Fibroblast of mammary gland (primary cell): ENCODE data around the gene VOPP1.
"Not testable (repeated sequence)": the region's sequence is repeated elsewhere in the genome, so short reads cannot be mapped to it uniquely, and the experiment has no call there.

ENCODE experiments used
- DNase-seq: peaks from one replicate; pipeline ENCODE4 v3.0.0-alpha.2; 2010; ENCODE audit warnings: low read depth
- H3K4me3 ChIP-seq: 2 replicates; pipeline ENCODE4 v1.5.1; 2011; ENCODE audit warnings: low read depth, mild to moderate bottlenecking, low read length, moderate library complexity; ENCODE audit not compliant: control insufficient read depth
- CTCF ChIP-seq: conservative IDR thresholded peaks from 2 replicates; pipeline ENCODE4 v1.5.1; 2011; ENCODE audit warnings: low read depth, low read length, inconsistent platforms; ENCODE audit not compliant: control insufficient read depth, insufficient read depth

VOPP1 gene

DNA sequence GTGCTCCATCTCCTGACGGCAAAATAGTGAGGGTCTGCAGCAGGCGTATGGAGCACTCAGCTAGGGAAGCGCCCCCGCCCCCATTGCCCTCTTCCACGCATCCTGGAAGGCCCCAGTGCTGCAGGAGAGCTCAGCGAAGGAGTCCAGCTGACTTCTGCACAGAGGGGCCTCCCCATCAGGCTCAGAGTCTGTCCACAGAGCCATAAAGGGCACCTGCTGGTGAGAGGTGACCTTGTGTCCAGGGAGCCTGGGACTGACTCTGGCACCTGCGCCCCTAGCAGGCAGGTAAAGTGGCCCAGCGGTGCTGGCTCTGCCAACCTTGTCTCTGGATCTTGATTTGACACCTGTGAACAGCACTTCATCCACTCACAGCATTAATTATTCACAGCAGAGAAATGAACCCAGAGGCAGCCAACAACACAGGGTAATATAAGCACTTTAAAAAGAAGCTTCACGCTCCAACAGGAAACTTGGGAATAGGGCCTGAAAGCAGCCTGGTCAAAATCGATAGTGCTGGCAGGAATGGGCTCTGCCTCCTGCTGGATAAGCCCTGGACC, 59.6 kb downstream of the VOPP1 start:
- DNase-seq, result no peak
- no peak for TF ChIP-seq CTCF

DNA sequence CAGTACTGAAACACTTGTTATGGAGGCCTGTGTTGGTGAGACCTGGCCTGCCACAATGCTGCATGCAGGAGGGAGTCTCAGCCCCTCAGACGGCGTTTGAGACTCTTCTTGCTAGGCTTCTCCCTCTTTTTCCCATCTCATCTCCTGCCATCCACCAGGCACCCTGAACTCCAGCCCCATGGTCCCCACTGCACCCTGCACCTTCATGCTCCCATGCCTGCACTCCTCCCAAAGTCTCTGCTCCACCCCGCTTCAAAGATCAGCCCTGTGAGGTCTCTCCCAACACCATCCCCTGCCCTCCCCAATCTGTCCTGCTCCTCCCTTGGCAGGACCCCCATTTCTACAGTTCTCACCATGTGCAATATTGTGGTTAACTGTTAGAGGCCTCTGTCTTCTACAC, 61.7 kb downstream of the VOPP1 start:
- no peak overlapping the region for H3K4me3 ChIP-seq
- DNase-seq, result no peak
- no peak for TF ChIP-seq CTCF

More for the DNA sequence above, 59.6 kb downstream of the VOPP1 start:
- no peak overlapping the region for H3K4me3 ChIP-seq

DNA sequence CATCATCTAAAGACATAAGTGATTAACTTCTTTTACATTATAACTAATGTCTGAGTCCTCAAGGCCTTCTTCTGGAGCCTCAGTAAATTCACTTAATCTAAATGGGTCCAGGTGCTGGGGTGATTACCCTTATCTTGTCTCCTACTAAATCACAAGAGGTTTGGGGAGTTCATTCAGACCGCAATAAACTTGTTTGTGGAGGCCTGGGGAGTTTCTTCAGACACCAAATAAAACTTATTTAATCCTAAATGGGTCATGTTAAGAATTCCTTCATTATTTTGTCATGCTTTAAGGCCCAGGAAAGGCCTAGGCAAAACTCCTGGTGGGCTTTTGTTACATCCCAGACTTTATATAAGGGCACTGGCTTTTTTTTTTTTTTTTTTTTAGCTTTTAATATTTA, 62.1 kb downstream of the VOPP1 start:
- not testable (repeated sequence) for DNase-seq, H3K4me3 ChIP-seq

- no peak for TF ChIP-seq CTCF
- peak; percentile 49 for DNase-seq
Measured at GRCh38 chr7:55509322-55509721, 63.0 kb downstream of the VOPP1 start.

DNA sequence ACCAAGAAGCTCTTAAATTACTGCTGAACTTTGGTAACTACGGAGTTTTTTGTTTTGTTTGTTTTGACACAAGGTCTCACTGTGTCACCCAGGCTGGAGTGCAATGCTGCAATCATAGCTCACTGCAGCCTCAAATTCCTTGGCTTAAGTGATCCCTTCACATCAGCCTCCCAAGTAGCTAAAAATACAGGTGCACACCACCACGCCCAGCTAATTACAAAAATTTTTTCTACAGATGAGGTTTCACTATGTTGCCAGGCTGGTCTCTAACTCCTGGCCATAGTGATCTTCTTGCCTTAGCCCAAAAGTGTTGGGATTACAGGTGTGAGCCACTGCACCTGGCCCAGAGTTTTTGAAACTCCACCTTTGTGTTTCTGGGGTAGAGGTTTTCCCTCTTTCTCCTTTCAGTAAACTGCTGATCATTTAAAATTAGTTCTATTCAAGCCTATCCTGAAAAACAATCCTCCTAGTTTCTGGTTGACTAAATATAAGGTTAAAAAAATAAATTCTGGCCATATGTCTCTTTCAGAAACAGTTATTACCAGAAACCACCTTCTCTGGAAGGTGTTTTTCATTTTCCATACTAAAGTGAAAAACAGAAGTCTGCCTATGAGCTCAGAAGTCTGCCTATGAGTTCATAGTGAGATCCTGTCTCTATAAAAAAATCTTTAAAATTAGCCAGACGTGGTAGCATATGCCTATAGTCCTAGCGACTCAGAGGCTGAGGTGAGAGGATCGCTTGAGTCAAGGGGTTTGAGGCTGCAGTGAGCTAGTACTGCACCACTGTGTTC, 63.9 kb downstream of the VOPP1 start:
- no peak for DNase-seq
- no peak for TF ChIP-seq CTCF
- no peak overlapping the region for H3K4me3 ChIP-seq

More at GRCh38 chr7:55509322-55509721, 63.0 kb downstream of the VOPP1 start:
- no peak overlapping the region for H3K4me3 ChIP-seq

GRCh38 chr7:55507743-55508142, 64.6 kb downstream of the VOPP1 start:
- H3K4me3 ChIP-seq, result no peak overlapping the region
- no peak for TF ChIP-seq CTCF
- DNase-seq, result no peak

DNA sequence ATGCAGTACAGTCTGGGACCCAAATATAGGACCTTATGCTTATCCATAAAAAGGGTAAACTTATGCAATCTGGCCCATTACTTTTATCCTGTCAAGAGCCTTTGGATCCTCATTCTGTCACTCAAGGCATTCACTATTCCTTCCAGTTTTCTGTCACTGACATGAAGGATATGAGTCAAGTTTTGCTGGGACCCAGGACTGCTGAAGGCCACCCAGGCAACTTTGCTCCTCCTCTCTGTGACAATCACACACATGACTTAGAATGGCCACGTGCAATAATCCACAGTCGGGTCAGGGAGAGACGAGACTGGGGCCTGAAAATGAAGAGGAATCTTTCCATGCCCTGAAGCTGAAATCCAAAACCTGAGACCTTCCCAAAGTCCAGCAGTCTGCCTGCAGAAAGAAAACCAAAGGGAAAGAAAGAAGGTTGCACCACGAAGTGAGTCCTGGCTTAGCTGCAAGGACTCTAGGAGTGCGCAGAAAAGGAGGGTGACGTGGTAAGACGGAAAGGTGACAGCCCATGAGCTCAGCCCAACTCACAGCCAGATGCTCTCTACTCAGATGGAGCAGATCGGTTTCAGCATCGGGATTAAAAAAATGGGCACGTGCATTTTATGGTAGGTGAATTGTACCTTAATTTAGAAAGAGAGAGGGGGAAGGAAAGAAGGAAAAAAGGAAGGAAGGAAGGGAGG, 67.2 kb downstream of the VOPP1 start:
- no peak for DNase-seq
- H3K4me3 ChIP-seq, result no peak overlapping the region
- TF ChIP-seq CTCF, result no peak
